ENCODE measurements around the gene SP2.

Gene SP2

GRCh38 chr17:47870056-47870455 lies 26.0 kb upstream of the SP2 start:
- DNase-seq (ENCODE audit: low read depth in 3 of 3): no peak

- no peak for DNase-seq (ENCODE audit: low read depth in 3 of 3)
Measured at GRCh38 chr17:47871048-47871447, 25.0 kb upstream of the SP2 start.

- DNase-seq (ENCODE audit: low read depth in 3 of 3): no peak
Measured at GRCh38 chr17:47872019-47872650, 23.9 kb upstream of the SP2 start.

DNA sequence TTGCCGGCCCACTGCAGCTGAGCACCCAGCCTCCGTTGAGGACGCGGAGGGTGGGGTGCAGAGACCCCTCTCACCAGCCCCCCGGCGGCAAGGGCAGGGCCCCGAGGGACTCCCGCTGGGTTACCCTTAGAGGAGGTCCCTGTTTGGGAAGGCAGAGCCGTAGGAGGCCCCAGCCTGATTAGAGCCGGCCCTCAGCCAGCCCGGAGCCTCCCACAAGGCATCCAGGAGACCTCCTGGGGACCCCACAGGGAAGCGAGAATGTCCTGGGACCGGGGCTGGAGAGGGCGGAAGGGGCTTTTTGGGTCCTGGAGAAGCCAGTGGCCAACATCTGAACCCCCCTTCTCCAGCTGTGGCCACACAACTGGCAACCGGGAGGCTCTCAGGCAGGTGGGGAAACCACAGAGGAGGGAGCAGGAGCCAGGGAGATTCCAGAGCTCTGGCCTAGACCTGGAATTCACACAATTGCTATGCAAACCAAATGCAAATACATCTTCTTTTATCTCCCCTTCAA lies 23.3 kb upstream of the SP2 start:
- DNase-seq (ENCODE audit: low read depth in 3 of 3): no peak

DNA sequence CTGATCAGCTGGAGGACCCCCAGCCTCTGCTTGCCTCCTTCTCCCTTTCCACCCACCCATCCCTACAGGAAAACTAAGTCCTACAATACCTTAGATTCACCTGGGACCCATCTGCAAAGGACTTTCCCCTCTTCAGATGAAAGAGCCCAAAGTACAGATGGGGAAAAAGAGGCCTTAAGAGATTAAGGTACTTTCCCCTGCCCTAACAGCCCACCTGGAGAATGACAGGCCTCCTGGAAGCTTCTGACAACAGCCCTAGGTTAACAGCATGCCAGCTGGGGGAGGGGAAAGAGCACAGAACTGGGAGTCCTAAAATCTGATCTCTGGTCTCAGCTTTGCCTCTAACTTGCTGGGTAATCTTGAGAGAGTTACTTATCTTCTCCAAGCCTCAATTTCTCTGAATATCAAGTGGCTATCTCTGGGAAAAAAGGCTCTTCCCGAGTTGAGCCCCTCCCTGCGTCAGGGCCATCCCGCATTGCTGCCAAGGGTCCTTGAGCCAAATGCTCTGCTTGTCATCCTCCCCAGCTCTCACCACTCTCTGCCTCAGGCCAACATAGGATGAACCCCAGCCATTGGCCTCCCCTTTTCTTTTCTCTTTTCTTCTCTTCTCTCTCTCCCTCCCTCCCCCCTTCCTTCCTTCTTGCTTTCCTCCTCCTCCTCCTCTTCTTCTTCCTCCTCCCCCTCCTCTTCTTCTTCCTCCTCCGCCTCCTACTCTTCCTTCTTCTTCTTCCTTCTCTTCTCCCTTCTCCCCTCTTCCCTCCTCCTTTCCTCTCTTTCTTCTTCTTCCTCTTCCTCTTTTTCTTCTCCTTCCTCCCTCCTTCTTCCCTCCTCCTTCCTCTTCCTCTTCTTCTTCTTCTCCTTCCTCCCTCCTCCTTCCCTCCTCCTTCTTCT lies 22.6 kb upstream of the SP2 start:
- DNase-seq (ENCODE audit: low read depth in 3 of 3): no peak

- DNase-seq (ENCODE audit: low read depth in 3 of 3): no peak
Measured at GRCh38 chr17:47875011-47875985, 20.7 kb upstream of the SP2 start.

DNA sequence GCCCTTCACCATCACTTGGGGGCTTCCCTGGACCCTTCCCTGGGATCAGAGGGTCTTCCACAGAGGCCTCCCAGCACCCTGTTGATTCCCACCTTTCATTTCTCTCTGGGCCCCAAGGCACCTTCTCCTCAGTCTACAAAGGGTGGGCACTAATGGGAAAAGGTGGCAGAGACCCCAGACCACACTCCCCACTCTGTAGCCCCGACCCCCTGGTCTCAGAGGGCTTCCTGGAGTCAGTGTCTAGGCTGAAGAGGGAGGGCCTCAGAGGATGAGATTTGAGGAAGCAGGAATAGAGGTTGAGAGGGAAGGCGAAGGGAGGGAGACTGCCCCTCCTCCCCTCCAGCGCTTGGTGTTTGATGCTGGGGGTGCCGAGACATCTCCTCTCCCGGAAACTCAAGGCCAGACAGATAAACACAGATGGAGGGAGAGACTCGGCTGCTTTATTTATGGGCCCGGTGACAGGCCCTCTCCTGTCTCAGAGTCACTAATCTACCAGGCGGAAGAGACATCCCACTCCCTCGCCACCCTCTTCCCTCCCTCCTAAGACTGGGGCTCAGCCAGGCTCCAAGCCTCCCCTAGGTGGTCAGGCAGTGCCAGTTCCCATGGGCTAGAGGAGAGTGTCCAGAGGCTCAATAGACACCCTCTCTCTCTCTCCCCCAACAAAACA lies 18.5 kb upstream of the SP2 start:
- no peak for DNase-seq (ENCODE audit: low read depth in 3 of 3)

GRCh38 chr17:47878203-47879027 lies 17.6 kb upstream of the SP2 start:
- no peak for DNase-seq (ENCODE audit: low read depth in 3 of 3)

- DNase-seq (ENCODE audit: low read depth in 3 of 3): no peak
Measured at GRCh38 chr17:47879028-47879585, 16.9 kb upstream of the SP2 start.

- DNase-seq (ENCODE audit: low read depth in 3 of 3): no peak
Measured at GRCh38 chr17:47879776-47880454, 16.1 kb upstream of the SP2 start.

DNA sequence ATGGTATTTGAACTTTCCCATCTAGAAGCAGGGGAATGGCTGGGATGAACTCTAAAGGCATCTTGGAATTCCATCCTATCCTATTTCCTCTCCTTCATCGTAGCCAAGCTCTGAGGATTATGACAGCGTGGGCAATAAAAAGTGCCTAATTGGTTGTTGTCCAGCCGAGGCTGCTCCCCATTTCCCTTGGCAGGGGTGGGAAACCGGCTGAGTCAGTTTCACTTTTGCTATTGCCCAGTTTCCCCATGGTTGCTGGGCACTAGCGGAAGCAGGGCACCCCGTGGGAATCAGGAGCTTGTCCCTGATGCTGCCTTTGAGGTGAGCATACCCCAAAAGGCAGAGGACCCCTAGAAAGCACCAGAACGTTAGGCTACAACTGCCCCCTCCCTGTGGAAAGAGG lies 13.8 kb upstream of the SP2 start:
- no peak for DNase-seq (ENCODE audit: low read depth in 3 of 3)

DNA sequence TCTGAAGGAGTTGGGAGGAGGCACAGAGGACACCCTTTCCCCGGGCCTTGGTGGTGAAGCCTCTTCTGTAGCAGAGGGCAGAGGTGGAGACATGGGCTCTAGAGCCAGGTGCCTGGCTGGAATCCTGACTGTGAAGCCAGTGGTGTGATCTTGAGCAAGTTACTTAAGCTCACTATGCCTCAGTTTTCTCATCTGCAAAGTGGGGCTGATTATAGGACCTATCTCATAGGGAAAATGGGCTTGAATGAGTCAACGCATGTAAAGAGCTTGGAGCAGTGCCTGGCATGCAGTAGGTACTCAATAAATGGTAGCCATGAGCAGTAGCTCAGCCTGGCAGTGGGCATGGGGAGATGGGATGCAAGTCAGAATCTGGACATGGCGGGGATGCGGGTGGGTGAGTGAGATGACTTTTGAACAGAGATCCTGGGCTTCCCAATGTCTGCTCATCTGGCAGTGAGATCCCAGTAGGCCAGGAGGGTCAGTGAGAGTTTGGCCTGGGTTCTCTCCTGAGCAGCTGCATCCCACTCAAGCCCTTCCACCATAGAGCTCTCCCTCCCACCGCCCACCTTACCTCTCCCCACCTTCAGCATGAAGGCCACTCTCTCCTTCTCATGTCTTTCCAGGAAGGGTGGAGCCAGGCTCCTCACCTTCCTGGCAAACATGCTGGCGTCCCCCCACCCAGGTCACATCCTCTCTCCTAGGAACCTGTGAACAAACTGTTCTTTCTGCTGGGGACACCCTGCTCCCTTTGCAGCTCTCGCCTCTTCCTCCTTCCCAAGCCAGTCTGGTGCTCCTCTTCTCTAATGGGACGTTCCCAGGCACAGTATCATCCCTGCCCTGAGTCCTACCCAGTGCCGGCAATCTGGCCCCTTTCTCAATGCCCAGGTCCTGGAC lies 13.1 kb upstream of the SP2 start:
- DNase-seq (ENCODE audit: low read depth in 3 of 3): no peak

DNA sequence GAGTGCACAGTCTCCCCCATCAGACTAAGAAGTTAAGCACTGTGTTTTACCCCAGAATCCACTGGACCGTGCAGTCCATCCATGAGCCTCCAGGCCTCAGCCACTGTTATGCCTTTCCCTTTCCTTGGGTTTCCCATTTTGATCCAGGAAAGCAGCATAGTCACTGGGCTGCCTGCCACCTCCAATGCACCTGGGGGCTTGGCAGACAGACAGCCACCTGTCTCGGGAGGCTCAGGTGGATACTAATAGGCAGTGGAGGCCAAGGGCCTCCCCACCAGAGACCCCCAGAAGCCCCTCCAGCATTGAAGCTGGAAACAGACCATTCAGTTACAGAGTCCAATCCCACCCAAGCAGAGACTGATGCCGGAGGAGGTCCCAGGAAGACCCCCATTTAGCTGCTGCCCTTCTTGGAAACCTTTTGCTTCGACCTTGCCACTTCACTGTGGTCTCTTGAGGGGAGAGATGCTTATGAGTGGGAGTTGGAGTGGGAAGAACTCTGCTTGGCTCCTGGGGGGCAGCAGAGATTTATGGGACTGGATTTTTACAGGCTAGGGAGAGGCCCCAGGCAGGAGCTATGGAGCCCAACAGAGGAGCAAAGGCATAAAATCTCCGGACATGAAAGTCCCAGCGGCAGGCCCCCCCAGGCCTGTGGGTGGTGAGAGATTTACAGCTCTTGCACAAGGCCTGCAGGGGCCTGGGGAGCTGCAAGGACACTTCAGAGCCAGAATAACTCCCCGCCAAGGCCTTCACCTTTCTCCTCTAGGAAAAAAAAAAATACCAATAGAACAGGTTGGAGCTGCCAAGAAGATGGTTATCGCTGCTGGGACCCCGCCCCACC lies 12.2 kb upstream of the SP2 start:
- no peak for DNase-seq (ENCODE audit: low read depth in 3 of 3)

- no peak for DNase-seq (ENCODE audit: low read depth in 3 of 3)
Measured at GRCh38 chr17:47884427-47884740, 11.7 kb upstream of the SP2 start.

GRCh38 chr17:47884905-47885730 lies 10.9 kb upstream of the SP2 start:
- no peak for DNase-seq (ENCODE audit: low read depth in 3 of 3)

DNA sequence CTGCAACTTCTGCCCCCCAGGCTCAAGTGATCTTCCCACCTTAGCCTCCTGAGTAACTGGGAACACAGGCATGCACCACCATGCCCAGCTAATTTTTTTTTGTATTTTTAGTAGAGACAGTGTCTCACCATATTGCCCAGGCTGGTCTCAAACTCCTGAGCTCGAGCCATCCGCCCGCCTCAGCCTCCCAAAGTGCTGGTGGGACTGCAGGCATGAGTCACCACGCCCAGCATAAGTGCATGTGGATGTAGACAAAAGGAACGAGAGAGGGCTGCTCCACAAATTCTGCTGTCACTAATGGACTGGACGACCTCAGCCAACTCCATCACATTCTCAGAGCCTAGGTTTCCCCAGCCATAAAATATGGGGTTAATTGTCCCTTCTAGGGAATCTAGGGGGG lies 7.7 kb upstream of the SP2 start:
- no peak for DNase-seq (ENCODE audit: low read depth in 3 of 3)

Data from stimulated activated CD4-positive, alpha-beta T cell treated with anti-CD3 and anti-CD28 coated beads, TNF-alpha, amount 100 ng/mL, for 48 hours (primary cell).